Neural progenitor cell (in vitro differentiated cells): ENCODE results near the gene GJC2. TPM values are rescaled to one million over a fixed set of nuclear protein-coding genes. Genes with fewer than 3 reads are reported as not detected.

ENCODE experiments used
- DNase-seq: peaks from one replicate; pipeline ENCODE4 v3.0.0-alpha.2; 2016; ENCODE audit warnings: low spot score
- H2AFZ ChIP-seq: fragments of 200-600 bp; sonication (generic); replicated peaks from 2 replicates; pipeline ENCODE4 v1.6.1; 2016; ENCODE audit warnings: antibody characterized with exemption
- H3F3A ChIP-seq: fragments of 200-600 bp; sonication (generic); 2 replicates; pipeline ENCODE4 v1.6.1; 2016; ENCODE audit warnings: antibody characterized with exemption, low read depth
- H3K27ac ChIP-seq: fragments of 200-600 bp; sonication (generic); 2 replicates; pipeline ENCODE4 v1.5.1; 2016; ENCODE audit warnings: mild to moderate bottlenecking
- H3K27me3 ChIP-seq: fragments of 200-600 bp; sonication (generic); 2 replicates; pipeline ENCODE4 v1.6.1; 2016; ENCODE audit warnings: mild to moderate bottlenecking, moderate library complexity
- H3K36me3 ChIP-seq: fragments of 200-600 bp; sonication (generic); 2 replicates; pipeline ENCODE4 v1.5.1; 2016
- H3K4me1 ChIP-seq: fragments of 200-600 bp; sonication (generic); 2 replicates; pipeline ENCODE4 v1.6.1; 2016; ENCODE audit warnings: mixed run types
- H3K4me2 ChIP-seq: fragments of 200-600 bp; sonication (generic); 2 replicates; pipeline ENCODE4 v1.6.1; 2016
- H3K4me3 ChIP-seq: fragments of 200-600 bp; sonication (generic); 2 replicates; pipeline ENCODE4 v1.5.1; 2016
- H3K79me2 ChIP-seq: fragments of 200-600 bp; sonication (generic); 2 replicates; pipeline ENCODE4 v1.6.1; 2016; ENCODE audit warnings: low read depth
- H3K9ac ChIP-seq: fragments of 200-600 bp; sonication (generic); 2 replicates; pipeline ENCODE4 v1.6.1; 2016
- H3K9me3 ChIP-seq: fragments of 200-600 bp; sonication (generic); 2 replicates; pipeline ENCODE4 v1.5.1; 2016; ENCODE audit warnings: low read depth
- H4K20me1 ChIP-seq: fragments of 200-600 bp; sonication (generic); 2 replicates; pipeline ENCODE4 v1.6.1; 2016; ENCODE audit warnings: low read depth
- H3K27ac Mint-ChIP-seq: 3 replicates; pipeline ENCODE4 v1.8.0; 2021; ENCODE audit warnings: mixed read lengths
- H3K27me3 Mint-ChIP-seq: 2 replicates; pipeline ENCODE4 v1.8.0; 2022; ENCODE audit warnings: low read depth, mild to moderate bottlenecking, inconsistent platforms, moderate library complexity, mixed read lengths; ENCODE audit not compliant: insufficient read depth
- H3K36me3 Mint-ChIP-seq: 3 replicates; pipeline ENCODE4 v1.8.0; 2021; ENCODE audit warnings: mixed read lengths
- H3K4me1 Mint-ChIP-seq: 3 replicates; pipeline ENCODE4 v1.8.0; 2021; ENCODE audit warnings: mixed read lengths
- H3K4me3 Mint-ChIP-seq: 3 replicates; pipeline ENCODE4 v1.8.0; 2021; ENCODE audit warnings: mild to moderate bottlenecking, moderate library complexity, mixed read lengths
- H3K9me3 Mint-ChIP-seq: 3 replicates; pipeline ENCODE4 v1.8.0; 2020; ENCODE audit warnings: mixed read lengths
- EZH2 ChIP-seq: fragments of 200-600 bp; sonication (generic); IDR thresholded peaks from 2 replicates; pipeline ENCODE4 v1.6.1; 2017; ENCODE audit warnings: antibody characterized with exemption, mild to moderate bottlenecking, moderate library complexity
- EZH2phosphoT487 ChIP-seq: fragments of 200-600 bp; sonication (generic); IDR thresholded peaks from 2 replicates; pipeline ENCODE4 v1.6.1; 2017; ENCODE audit warnings: antibody characterized with exemption
- small RNA-seq: library from RNA; depleted of rRNA; stranded (forward); fragments of <200 nt; gene quantifications from one replicate; pipeline ENCODE3, GENCODE V24; 2015
- total RNA-seq: library from RNA; depleted of rRNA; stranded (reverse); fragments of >200 nt; gene quantifications from 2 replicates; pipeline ENCODE4 v1.2.3, GENCODE V29; 2015; ENCODE audit warnings: low replicate concordance
- TF ChIP-seq, protein P1 (sequence below): fragments of 200-600 bp; sonication (generic); IDR thresholded peaks from 2 replicates; pipeline ENCODE4 v1.5.1; 2017; ENCODE audit warnings: antibody characterized with exemption, mild to moderate bottlenecking

GJC2 gene
- total RNA-seq, 1 donor from 2014 or later: not detected

DNA sequence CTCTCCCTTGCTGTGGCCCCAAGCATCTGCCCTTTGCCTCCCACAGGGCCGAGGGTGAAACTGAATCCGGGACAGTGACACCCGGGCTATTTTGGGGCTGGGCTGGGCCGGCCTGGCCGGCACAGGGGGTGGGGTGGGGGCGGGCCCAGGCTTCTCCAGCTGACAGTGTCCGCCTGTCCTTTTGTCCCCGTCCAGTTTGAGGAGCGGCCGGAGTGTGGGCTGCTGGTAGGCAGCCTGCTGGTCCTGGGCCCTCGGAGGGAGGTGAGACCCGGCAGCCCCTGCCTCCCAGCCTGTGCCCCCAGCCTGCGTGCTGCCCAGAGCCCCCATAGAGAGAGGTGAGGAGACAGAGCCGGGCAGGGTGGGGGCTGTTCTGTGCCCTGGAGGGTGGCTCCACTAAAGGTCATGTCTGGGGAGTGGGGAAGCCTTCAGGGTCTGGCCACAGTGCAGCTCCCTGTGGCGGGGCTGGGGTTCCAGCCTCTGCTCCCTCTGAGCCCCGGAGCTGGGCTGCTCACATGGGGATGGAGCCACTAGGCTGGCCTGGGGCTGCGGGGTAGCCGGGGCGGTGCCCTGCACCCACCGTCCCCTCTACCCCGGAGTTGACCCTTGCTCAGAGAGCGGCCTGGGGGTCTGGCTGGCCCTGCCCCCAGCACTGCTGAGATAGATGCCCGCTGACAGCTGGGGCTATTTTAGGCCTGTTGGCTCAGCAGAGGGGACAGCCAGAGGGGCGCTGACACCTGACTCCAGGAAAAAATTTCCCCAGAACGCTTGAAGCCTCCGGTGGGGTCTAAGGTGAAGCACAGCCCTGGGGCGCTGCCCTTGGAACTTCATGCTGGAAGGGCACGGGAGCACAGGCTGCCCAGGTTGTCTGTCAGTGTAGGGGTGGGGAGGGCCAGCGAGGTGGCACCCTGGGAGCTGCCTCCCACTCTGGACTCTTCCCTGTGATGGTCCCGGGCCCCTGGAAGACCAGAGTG lies 58.4 kb downstream of the GJC2 start, which contains the start of gene OBSCN:
OBSCN (plus strand) TSS at position 194 of the 971 bp plus-strand sequence. CDS start 3,740 bp downstream, outside the sequence.
- peaks cover 16% of the 10 kb centered on the region for H3K27me3 ChIP-seq
- peak within 1 kb of the TSS; percentile 35 for H3K4me3 Mint-ChIP-seq
- no peaks in the 10 kb centered on the region for H3K36me3 ChIP-seq
- H3K9ac ChIP-seq: no peak within 1 kb of the TSS
- H3K4me2 ChIP-seq: peak within 1 kb of the TSS; percentile 38
- peak; percentile 38 for DNase-seq
- TF ChIP-seq EZH2 (no peak), EZH2phosphoT487 (no peak)
- TF ChIP-seq, protein P1, sequence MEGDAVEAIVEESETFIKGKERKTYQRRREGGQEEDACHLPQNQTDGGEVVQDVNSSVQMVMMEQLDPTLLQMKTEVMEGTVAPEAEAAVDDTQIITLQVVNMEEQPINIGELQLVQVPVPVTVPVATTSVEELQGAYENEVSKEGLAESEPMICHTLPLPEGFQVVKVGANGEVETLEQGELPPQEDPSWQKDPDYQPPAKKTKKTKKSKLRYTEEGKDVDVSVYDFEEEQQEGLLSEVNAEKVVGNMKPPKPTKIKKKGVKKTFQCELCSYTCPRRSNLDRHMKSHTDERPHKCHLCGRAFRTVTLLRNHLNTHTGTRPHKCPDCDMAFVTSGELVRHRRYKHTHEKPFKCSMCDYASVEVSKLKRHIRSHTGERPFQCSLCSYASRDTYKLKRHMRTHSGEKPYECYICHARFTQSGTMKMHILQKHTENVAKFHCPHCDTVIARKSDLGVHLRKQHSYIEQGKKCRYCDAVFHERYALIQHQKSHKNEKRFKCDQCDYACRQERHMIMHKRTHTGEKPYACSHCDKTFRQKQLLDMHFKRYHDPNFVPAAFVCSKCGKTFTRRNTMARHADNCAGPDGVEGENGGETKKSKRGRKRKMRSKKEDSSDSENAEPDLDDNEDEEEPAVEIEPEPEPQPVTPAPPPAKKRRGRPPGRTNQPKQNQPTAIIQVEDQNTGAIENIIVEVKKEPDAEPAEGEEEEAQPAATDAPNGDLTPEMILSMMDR: no peak
- H3K4me3 ChIP-seq: no peak within 1 kb of the TSS
- H3K9me3 ChIP-seq: no peaks in the 10 kb centered on the region
- H3K27ac Mint-ChIP-seq: no peak within 1 kb of the TSS
- H3K27ac ChIP-seq: no peak within 1 kb of the TSS
- H3K79me2 ChIP-seq: no peaks in the 10 kb centered on the region
- peaks cover 3% of the 10 kb centered on the region for H3F3A ChIP-seq
- no peak within 1 kb of the TSS for H2AFZ ChIP-seq
- H3K36me3 Mint-ChIP-seq: no peaks in the 10 kb centered on the region
- peaks cover 19% of the 10 kb centered on the region for H3K4me1 Mint-ChIP-seq
- H3K27me3 Mint-ChIP-seq: peaks cover 2% of the 10 kb centered on the region
- H3K4me1 ChIP-seq: peaks cover 17% of the 10 kb centered on the region
- no peaks in the 10 kb centered on the region for H3K9me3 Mint-ChIP-seq
- no peaks in the 10 kb centered on the region for H4K20me1 ChIP-seq

DNA sequence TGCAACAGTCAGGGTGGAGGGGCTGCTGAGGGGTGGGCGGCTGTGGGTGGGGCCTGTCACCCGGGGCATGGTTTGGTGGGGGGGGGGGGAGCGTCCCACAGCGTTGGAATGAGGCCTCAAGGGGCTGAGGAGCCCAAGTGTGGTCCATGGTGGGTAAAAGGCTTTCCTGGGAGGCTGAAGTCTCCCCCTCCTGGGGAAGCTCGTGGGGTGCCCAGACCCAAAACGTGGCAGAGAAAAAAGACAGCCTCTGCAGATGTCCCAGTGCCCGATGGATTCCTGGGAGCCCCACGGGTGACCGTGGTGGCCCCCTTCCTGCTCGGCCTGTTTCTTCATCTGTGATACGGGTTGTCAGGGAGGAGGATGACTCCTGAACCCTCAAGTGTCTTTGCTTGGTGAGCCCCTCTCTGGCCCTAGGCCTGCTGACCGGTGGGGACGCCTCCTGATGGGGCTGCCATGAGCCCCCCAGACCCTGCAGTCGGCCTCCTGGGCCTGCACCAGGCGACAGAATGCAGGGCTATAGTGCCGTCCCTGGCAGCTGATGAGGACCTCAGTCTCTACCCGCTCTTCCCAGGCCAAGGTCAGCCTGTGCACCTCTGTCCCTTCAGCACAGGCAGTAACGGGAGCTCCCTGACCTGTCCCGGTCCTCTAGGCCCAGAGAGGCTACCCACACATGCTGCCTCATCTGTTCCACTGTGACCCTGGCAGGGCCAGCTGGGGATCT lies 59.3 kb downstream of the GJC2 start:
- TF ChIP-seq EZH2phosphoT487: no peak
- no peak for TF ChIP-seq EZH2
- TF ChIP-seq, protein P1: no peak
- Histone ChIP-seq H3K27ac (no peak overlapping the region), H3K79me2 (no peaks in the 10 kb centered on the region), H3F3A (peaks cover 3% of the 10 kb centered on the region), H3K4me1 (peaks cover 17% of the 10 kb centered on the region), H3K9me3 (no peaks in the 10 kb centered on the region), H4K20me1 (no peaks in the 10 kb centered on the region), H3K4me2 (no peak overlapping the region), H3K9ac (no peak overlapping the region), H3K27me3 (peaks cover 13% of the 10 kb centered on the region), H2AFZ (no peak overlapping the region), H3K4me3 (no peak overlapping the region), H3K36me3 (no peaks in the 10 kb centered on the region)
- Mint-ChIP-seq H3K4me3 (no peak overlapping the region), H3K36me3 (no peaks in the 10 kb centered on the region), H3K27ac (no peak overlapping the region), H3K27me3 (peaks cover 2% of the 10 kb centered on the region), H3K4me1 (peaks cover 19% of the 10 kb centered on the region), H3K9me3 (no peaks in the 10 kb centered on the region)
- DNase-seq: no peak

Small RNAs within 50 kb of the gene (small RNA-seq; reads per million reads assigned to genes)
- gene AL359510.1: not detected

Other genes with a start within 250 kb of the GJC2 start
- 1.4 and 2.7 TPM in 2 replicates for gene WNT9A, start 202.0 kb upstream of the GJC2 start, total RNA-seq
- 0.12 TPM in 1 of 2 replicates, not detected in the other for gene WNT3A, start 142.9 kb upstream of the GJC2 start, total RNA-seq
- gene ARF1, start 67.2 kb upstream of the GJC2 start, total RNA-seq: 95.1 and 147 TPM in 2 replicates
- 11.8 and 19.7 TPM in 2 replicates for gene C1orf35, start 46.6 kb upstream of the GJC2 start, total RNA-seq
- 42.4 and 68.3 TPM in 2 replicates for gene MRPL55, start 40.6 kb upstream of the GJC2 start, total RNA-seq
- 87.7 and 119 TPM in 2 replicates for gene GUK1, start 9.7 kb upstream of the GJC2 start, total RNA-seq
- gene IBA57, start 15.9 kb downstream of the GJC2 start, total RNA-seq: 2.2 and 6.7 TPM in 2 replicates
- gene OBSCN, start 58.1 kb downstream of the GJC2 start, total RNA-seq: 5.1 and 14.9 TPM in 2 replicates